HEK293T (cell line): Measurements from ENCODE around the gene CAV2.
A peak's percentile ranks its signal among the peaks of the same experiment; 100 is the strongest.

ENCODE experiments used
- CTCF ChIA-PET: fragments of 350-600 bp; formaldehyde crosslinking; extraction: SDS; loops from one replicate; lab custom pipeline; 2021; ENCODE audit warnings: antibody characterized with exemption, inconsistent platforms; lab: Yijun Ruan, JAX
- POLR2A ChIA-PET: fragments of 350-600 bp; formaldehyde crosslinking; extraction: SDS; loops from one replicate; lab custom pipeline; 2020; ENCODE audit warnings: antibody characterized with exemption, inconsistent platforms; lab: Yijun Ruan, JAX
- DNase-seq: peaks from one replicate; pipeline ENCODE4 v3.0.0; 2012; ENCODE audit warnings: mixed read lengths; ENCODE audit errors: extremely low spot score
- ARNT ChIP-seq: fragments of 450-650 bp; IDR thresholded peaks from 2 replicates; pipeline ENCODE4 v1.6.1; 2017; ENCODE audit warnings: mild to moderate bottlenecking
- BHLHE40 ChIP-seq: fragments of 450-650 bp; IDR thresholded peaks from 2 replicates; pipeline ENCODE4 v1.6.1; 2016; ENCODE audit warnings: mild to moderate bottlenecking, moderate library complexity, borderline replicate concordance
- CTBP1 ChIP-seq: fragments of 450-650 bp; IDR thresholded peaks from 2 replicates; pipeline ENCODE4 v1.6.1; 2016; ENCODE audit warnings: borderline replicate concordance
- ELF4 ChIP-seq: fragments of 450-650 bp; IDR thresholded peaks from 2 replicates; pipeline ENCODE4 v1.6.1; 2017; ENCODE audit warnings: antibody characterized with exemption
- FOXA1 ChIP-seq: fragments of 450-650 bp; IDR thresholded peaks from 2 replicates; pipeline ENCODE4 v1.6.1; 2016; ENCODE audit warnings: mild to moderate bottlenecking
- FOXK2 ChIP-seq: fragments of 450-650 bp; IDR thresholded peaks from 2 replicates; pipeline ENCODE4 v1.6.1; 2016; ENCODE audit warnings: mild to moderate bottlenecking
- FOXM1 ChIP-seq: fragments of 450-650 bp; IDR thresholded peaks from 2 replicates; pipeline ENCODE4 v1.6.1; 2017; ENCODE audit warnings: mild to moderate bottlenecking, borderline replicate concordance
- HDGF ChIP-seq: fragments of 450-650 bp; IDR thresholded peaks from 2 replicates; pipeline ENCODE4 v1.6.1; 2017; ENCODE audit warnings: antibody characterized with exemption, borderline replicate concordance
- L3MBTL2 ChIP-seq: fragments of 450-650 bp; conservative IDR thresholded peaks from 2 replicates; pipeline ENCODE4 v1.6.1; 2016; ENCODE audit warnings: mild to moderate bottlenecking
- LEF1 ChIP-seq: fragments of 450-650 bp; IDR thresholded peaks from 2 replicates; pipeline ENCODE4 v1.6.1; 2017; ENCODE audit warnings: mild to moderate bottlenecking, borderline replicate concordance
- NFRKB ChIP-seq: fragments of 450-650 bp; IDR thresholded peaks from 2 replicates; pipeline ENCODE4 v1.6.1; 2016; ENCODE audit warnings: mild to moderate bottlenecking, moderate library complexity
- PKNOX1 ChIP-seq: fragments of 450-650 bp; IDR thresholded peaks from 2 replicates; pipeline ENCODE4 v1.6.1; 2016
- SP1 ChIP-seq: fragments of 450-650 bp; IDR thresholded peaks from 2 replicates; pipeline ENCODE4 v1.6.1; 2017
- SUZ12 ChIP-seq: fragments of 450-650 bp; IDR thresholded peaks from 2 replicates; pipeline ENCODE4 v1.6.1; 2016; ENCODE audit warnings: mild to moderate bottlenecking
- TARDBP ChIP-seq: fragments of 450-650 bp; IDR thresholded peaks from 2 replicates; pipeline ENCODE4 v1.6.1; 2016
- ZNF384 ChIP-seq: fragments of 450-650 bp; IDR thresholded peaks from 2 replicates; pipeline ENCODE4 v1.6.1; 2016

CAV2 gene

GRCh38 chr7:116518961-116519360 lies 19.4 kb downstream of the CAV2 start:
- CTCF ChIA-PET, result no interaction called here
- no peak for DNase-seq
- POLR2A ChIA-PET, result no interaction called here
- TF ChIP-seq SUZ12 (no peak), ZNF384 (no peak), CTBP1 (no peak), NFRKB (no peak), FOXA1 (no peak), L3MBTL2 (no peak), ELF4 (no peak), ARNT (no peak)

- TF ChIP-seq SP1 (no peak), ELF4 (no peak), LEF1 (no peak), TARDBP (no peak), BHLHE40 (no peak)
- POLR2A ChIA-PET, result no interaction called here
- CTCF ChIA-PET, result interaction anchor here (0.7 kb wide), 1 partner anchor 45 kb away, joined by 3 read pairs; no protein-coding TSS in a partner anchor
- no peak for DNase-seq
These were observed 21.6 kb downstream of the CAV2 start for GRCh38 chr7:116521046-116521664.

GRCh38 chr7:116522247-116522646 lies 22.7 kb downstream of the CAV2 start:
- POLR2A ChIA-PET, result no interaction called here
- CTCF ChIA-PET, result no interaction called here
- DNase-seq, result no peak
- TF ChIP-seq SUZ12, result no peak

- no peak for DNase-seq
- ChIA-PET POLR2A (no interaction called here), CTCF (no interaction called here)
- TF ChIP-seq L3MBTL2 (no peak), FOXK2 (no peak), PKNOX1 (no peak), LEF1 (no peak), BHLHE40 (no peak), ELF4 (no peak), FOXM1 (no peak), NFRKB (no peak), TARDBP (no peak), CTBP1 (no peak)
These were observed 24.7 kb downstream of the CAV2 start for GRCh38 chr7:116524221-116524608.

- peak; percentile 22; the same call in 1 of the 2 replicates for TF ChIP-seq L3MBTL2
- TF ChIP-seq ELF4, result no peak
- CTCF ChIA-PET, result no interaction called here
- DNase-seq, result peak; percentile 57
- POLR2A ChIA-PET, result no interaction called here
These were observed 25.2 kb downstream of the CAV2 start, which contains the start of gene CAV1 for GRCh38 chr7:116524609-116525297. TSS of gene CAV1 (plus strand) at chr7:116525036. CDS start at chr7:116525063, 27 bp downstream.

GRCh38 chr7:116525298-116525912 lies 25.9 kb downstream of the CAV2 start:
- CTCF ChIA-PET, result interaction anchor here (0.9 to 2.3 kb wide), 9 partner anchors 12 to 267 kb away, joined by 3 to 9 read pairs (median 4); no protein-coding TSS in a partner anchor
- no peak for TF ChIP-seq CTBP1
- TF ChIP-seq L3MBTL2, result peak; percentile 53
- TF ChIP-seq HDGF, result no peak
- DNase-seq, result peak; percentile 37
- POLR2A ChIA-PET, result interaction anchor here (0.9 to 1.3 kb wide), 12 partner anchors 11 to 364 kb away, joined by 3 to 6 read pairs (median 4); no protein-coding TSS in a partner anchor

- CTCF ChIA-PET, result interaction anchor here (0.6 to 2.3 kb wide), 27 partner anchors 9 to 1583 kb away, joined by 3 to 9 read pairs (median 4); partner anchors contain the start of gene CAV2
- DNase-seq, result peak; percentile 86
- POLR2A ChIA-PET, result interaction anchor here (0.5 to 1.3 kb wide), 18 partner anchors 12 to 365 kb away, joined by 3 to 6 read pairs (median 3); no protein-coding TSS in a partner anchor
- TF ChIP-seq ZNF384, result no peak
- no peak for TF ChIP-seq PKNOX1
- TF ChIP-seq FOXK2, result no peak
- peak; percentile 42 for TF ChIP-seq L3MBTL2
- TF ChIP-seq CTBP1, result no peak
- TF ChIP-seq TARDBP, result no peak
- no peak for TF ChIP-seq ELF4
- TF ChIP-seq NFRKB, result no peak
These were observed 26.6 kb downstream of the CAV2 start for GRCh38 chr7:116525913-116526861.
